Gastroesophageal sphincter (tissue), 4 donors: Measurements from ENCODE around the gene GIPC1. TPM values are rescaled to one million over a fixed set of nuclear protein-coding genes. Genes with fewer than 3 reads are reported as not detected.
A peak's percentile ranks its signal among the peaks of the same experiment; 100 is the strongest.

Experiments
- ATAC-seq: fragments of 150-250 bp; one replicate; pipeline ENCODE4 v1.9.1; 2016; ENCODE audit warnings: mild to moderate bottlenecking, moderate library complexity
- H3K27ac ChIP-seq, 4 donors: fragments of 200-600 bp; sonication (generic) in 3 of 4; 1 replicate in 3 of 4; 2 replicates in 1 of 4; pipeline ENCODE4 v1.5.1; 2016 to 2019
- H3K27me3 ChIP-seq: fragments of 200-600 bp; sonication (generic); one replicate; pipeline ENCODE4 v1.5.1; 2019
- H3K36me3 ChIP-seq, 2 donors: fragments of 200-600 bp; sonication (generic); one replicate each; pipeline ENCODE4 v1.5.1; 2019; ENCODE audit warnings: control low read depth in 1 of 2
- H3K4me1 ChIP-seq, 3 donors: fragments of 200-600 bp; sonication (generic); 1 replicate in 2 of 3; 2 replicates in 1 of 3; pipeline ENCODE4 v1.5.1; 2016 to 2019; ENCODE audit warnings: control low read depth in 2 of 3
- H3K4me3 ChIP-seq, 2 donors: fragments of 200-600 bp; sonication (generic); one replicate each; pipeline ENCODE4 v1.5.1; 2019; ENCODE audit warnings: mild to moderate bottlenecking in 1 of 2, moderate library complexity in 1 of 2
- H3K9me3 ChIP-seq, 3 donors: fragments of 200-600 bp; sonication (generic); one replicate each; pipeline ENCODE4 v1.5.1; 2017 to 2019; ENCODE audit warnings: control low read depth in 2 of 3
- CTCF ChIP-seq, 4 experiments: fragments of 200-600 bp in 2 of 4; fragments of 450-650 bp in 2 of 4; sonication (generic) in 1 of 4; IDR thresholded peaks; one replicate each; pipeline ENCODE4 v1.5.1; 2017 to 2019; ENCODE audit warnings: antibody characterized with exemption in 4 of 4, mild to moderate bottlenecking in 2 of 4, moderate library complexity in 2 of 4
- EP300 ChIP-seq: sonication (generic); formaldehyde crosslinking; IDR thresholded peaks from one replicate; pipeline ENCODE4 v1.6.1; 2017; ENCODE audit warnings: antibody characterized with exemption, mild to moderate bottlenecking
- POLR2A ChIP-seq, 2 donors: fragments of 450-650 bp; IDR thresholded peaks; one replicate each; pipeline ENCODE4 v1.6.1; 2017; ENCODE audit warnings: antibody characterized with exemption in 2 of 2, mild to moderate bottlenecking in 2 of 2, moderate library complexity in 1 of 2
- POLR2AphosphoS5 ChIP-seq: sonication (generic); formaldehyde crosslinking; IDR thresholded peaks from one replicate; pipeline ENCODE4 v1.6.1; 2017; ENCODE audit warnings: antibody characterized with exemption
- WGBS, 2 donors: methylation state at CpG; one replicate each; pipeline ENCODE4 v1.1.5; 2018; ENCODE audit warnings: low coverage in 1 of 2; 5-methylcytosine and 5-hydroxymethylcytosine counted together
- total RNA-seq, 4 donors: library from RNA; depleted of rRNA; stranded (reverse); fragments of >200 nt; gene quantifications; one replicate each; pipeline ENCODE4 v1.1.0, GENCODE V29; 2016

The GIPC1 gene
- total RNA-seq, 4 donors from 2014 or later, result 63.8 to 115 (median 78.3) TPM

GRCh38 chr19:14514215-14514863, 18.4 kb upstream of the GIPC1 start:
- H3K27ac ChIP-seq, result peak overlapping the region in 3 of 4 donors; percentile 18 to 35 (median 26)
- no peak for TF ChIP-seq POLR2AphosphoS5
- TF ChIP-seq CTCF (IDR thresholded peaks at IDR 0.05), result no peak
- TF ChIP-seq EP300, result no peak
- no peak for TF ChIP-seq POLR2A (IDR thresholded peaks at IDR 0.05)
- H3K36me3 ChIP-seq, result peaks cover 0 to 41% of the 10 kb centered on the region in 2 donors
- no peak for ATAC-seq
- H3K27me3 ChIP-seq, result no peaks in the 10 kb centered on the region
- H3K9me3 ChIP-seq, result no peaks in the 10 kb centered on the region
- 37 to 78% methylated on average over 3 to 4 of the region's 8 CpGs for WGBS, 2 donors
- no peak overlapping the region for H3K4me3 ChIP-seq
- H3K4me1 ChIP-seq, result peaks cover 0 to 59% (median 30%) of the 10 kb centered on the region in 3 donors

- H3K27me3 ChIP-seq, result no peaks in the 10 kb centered on the region
- H3K4me1 ChIP-seq, result peaks cover 0 to 55% (median 26%) of the 10 kb centered on the region in 3 donors
- 76 to 90% methylated on average over 4 to 11 of the region's 14 CpGs for WGBS, 2 donors
- no peak overlapping the region for H3K27ac ChIP-seq
- H3K9me3 ChIP-seq, result no peaks in the 10 kb centered on the region
- no peak for ATAC-seq
- TF ChIP-seq POLR2A (IDR thresholded peaks at IDR 0.05) (no peak), POLR2AphosphoS5 (no peak), CTCF (IDR thresholded peaks at IDR 0.05) (no peak), EP300 (no peak)
- H3K4me3 ChIP-seq, result no peak overlapping the region
- peaks cover 0 to 41% of the 10 kb centered on the region in 2 donors for H3K36me3 ChIP-seq
Measured at GRCh38 chr19:14512406-14512961, 16.6 kb upstream of the GIPC1 start.

- ATAC-seq, result no peak
- Histone ChIP-seq H3K4me3 (no peak overlapping the region), H3K4me1 (peaks cover 0 to 46% (median 18%) of the 10 kb centered on the region in 3 donors), H3K9me3 (no peaks in the 10 kb centered on the region), H3K27ac (peak overlapping the region in 3 of 4 donors; percentile 46 to 76 (median 61)), H3K36me3 (peaks cover 0 to 35% of the 10 kb centered on the region in 2 donors), H3K27me3 (no peaks in the 10 kb centered on the region)
- TF ChIP-seq CTCF (IDR thresholded peaks at IDR 0.05), result no peak
- TF ChIP-seq POLR2A (IDR thresholded peaks at IDR 0.05), result no peak
- TF ChIP-seq EP300, result no peak
- no peak for TF ChIP-seq POLR2AphosphoS5
- 82 to 86% methylated on average over 2 to 3 of the region's 4 CpGs for WGBS, 2 donors
Measured at GRCh38 chr19:14511229-14511593, 15.3 kb upstream of the GIPC1 start.

- ATAC-seq, result peak; percentile 92
- peak overlapping the region in 3 of 4 donors; percentile 61 to 76 (median 73) for H3K27ac ChIP-seq
Measured at GRCh38 chr19:14510311-14511228, 14.6 kb upstream of the GIPC1 start.

More at GRCh38 chr19:14510311-14511228, 14.6 kb upstream of the GIPC1 start:
- H3K4me1 ChIP-seq, result peaks cover 0 to 40% (median 12%) of the 10 kb centered on the region in 3 donors
- TF ChIP-seq POLR2AphosphoS5 (no peak), CTCF (IDR thresholded peaks at IDR 0.05) (no peak), POLR2A (IDR thresholded peaks at IDR 0.05) (no peak), EP300 (no peak)
- WGBS, 2 donors, result 35 to 45% methylated on average over 12 to 22 of the region's 22 CpGs
- no peak overlapping the region for H3K4me3 ChIP-seq
- no peaks in the 10 kb centered on the region for H3K9me3 ChIP-seq
- H3K27me3 ChIP-seq, result no peaks in the 10 kb centered on the region
- peaks cover 0 to 28% of the 10 kb centered on the region in 2 donors for H3K36me3 ChIP-seq
